Epithelial cell of esophagus (primary cell): ENCODE data around the gene STAT4.

Source experiments
- DNase-seq: peaks from one replicate; pipeline ENCODE4 v3.0.0; 2010; ENCODE audit warnings: low read depth
- H3K4me3 ChIP-seq: 2 replicates; pipeline ENCODE4 v1.5.1; 2011; ENCODE audit warnings: mild to moderate bottlenecking, low read length, control low read depth
- TF ChIP-seq, protein P1 (sequence below): IDR thresholded peaks from 2 replicates; pipeline ENCODE4 v1.5.1; 2011; ENCODE audit warnings: low read depth, mild to moderate bottlenecking, low read length, control low read depth, inconsistent platforms; ENCODE audit not compliant: insufficient read depth; ENCODE audit errors: missing control alignments

STAT4 gene, protein sequence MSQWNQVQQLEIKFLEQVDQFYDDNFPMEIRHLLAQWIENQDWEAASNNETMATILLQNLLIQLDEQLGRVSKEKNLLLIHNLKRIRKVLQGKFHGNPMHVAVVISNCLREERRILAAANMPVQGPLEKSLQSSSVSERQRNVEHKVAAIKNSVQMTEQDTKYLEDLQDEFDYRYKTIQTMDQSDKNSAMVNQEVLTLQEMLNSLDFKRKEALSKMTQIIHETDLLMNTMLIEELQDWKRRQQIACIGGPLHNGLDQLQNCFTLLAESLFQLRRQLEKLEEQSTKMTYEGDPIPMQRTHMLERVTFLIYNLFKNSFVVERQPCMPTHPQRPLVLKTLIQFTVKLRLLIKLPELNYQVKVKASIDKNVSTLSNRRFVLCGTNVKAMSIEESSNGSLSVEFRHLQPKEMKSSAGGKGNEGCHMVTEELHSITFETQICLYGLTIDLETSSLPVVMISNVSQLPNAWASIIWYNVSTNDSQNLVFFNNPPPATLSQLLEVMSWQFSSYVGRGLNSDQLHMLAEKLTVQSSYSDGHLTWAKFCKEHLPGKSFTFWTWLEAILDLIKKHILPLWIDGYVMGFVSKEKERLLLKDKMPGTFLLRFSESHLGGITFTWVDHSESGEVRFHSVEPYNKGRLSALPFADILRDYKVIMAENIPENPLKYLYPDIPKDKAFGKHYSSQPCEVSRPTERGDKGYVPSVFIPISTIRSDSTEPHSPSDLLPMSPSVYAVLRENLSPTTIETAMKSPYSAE

DNA sequence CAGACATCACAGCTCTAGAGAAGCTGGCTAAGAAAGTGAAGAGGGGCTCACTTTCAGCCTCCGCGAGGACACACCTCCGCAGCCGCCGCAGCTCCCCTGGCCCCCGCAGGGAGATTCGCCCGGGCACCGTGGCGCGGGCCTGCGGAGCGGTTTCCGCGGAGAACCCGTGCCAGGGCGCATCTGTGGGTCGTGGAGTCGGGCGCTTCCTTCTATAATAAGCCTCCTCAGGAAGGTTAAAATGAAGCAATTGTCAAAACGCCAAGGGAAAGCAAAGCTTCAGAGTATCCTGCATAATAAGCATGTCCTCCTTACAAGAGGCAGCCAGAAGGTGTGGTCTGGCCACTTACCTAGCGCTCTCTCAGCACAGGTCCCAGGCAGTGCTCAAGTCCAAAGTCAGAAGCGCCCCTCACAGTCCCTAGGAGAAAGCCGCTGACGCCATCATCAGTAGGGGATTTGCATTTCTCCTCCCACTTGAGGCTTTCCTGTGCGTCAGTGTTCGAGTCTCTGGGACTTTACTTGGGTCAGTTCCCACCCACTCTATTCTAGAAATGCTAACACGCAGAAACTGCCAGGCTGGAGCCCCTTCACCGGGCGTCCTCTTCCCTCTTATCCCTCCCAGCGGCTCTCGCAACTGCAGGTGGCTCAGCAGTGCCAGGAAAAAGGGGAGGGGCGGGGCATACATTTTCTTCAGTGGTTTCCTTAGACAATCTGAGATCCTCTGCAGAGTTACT lies at the start of gene STAT4:
Gene STAT4, minus strand, starts transcription at position 395 of the 731 bp plus-strand sequence. CDS start 2,791 bp downstream, outside the sequence.
- peak within 1 kb of the TSS; percentile 56 for H3K4me3 ChIP-seq
- TF ChIP-seq, protein P1, sequence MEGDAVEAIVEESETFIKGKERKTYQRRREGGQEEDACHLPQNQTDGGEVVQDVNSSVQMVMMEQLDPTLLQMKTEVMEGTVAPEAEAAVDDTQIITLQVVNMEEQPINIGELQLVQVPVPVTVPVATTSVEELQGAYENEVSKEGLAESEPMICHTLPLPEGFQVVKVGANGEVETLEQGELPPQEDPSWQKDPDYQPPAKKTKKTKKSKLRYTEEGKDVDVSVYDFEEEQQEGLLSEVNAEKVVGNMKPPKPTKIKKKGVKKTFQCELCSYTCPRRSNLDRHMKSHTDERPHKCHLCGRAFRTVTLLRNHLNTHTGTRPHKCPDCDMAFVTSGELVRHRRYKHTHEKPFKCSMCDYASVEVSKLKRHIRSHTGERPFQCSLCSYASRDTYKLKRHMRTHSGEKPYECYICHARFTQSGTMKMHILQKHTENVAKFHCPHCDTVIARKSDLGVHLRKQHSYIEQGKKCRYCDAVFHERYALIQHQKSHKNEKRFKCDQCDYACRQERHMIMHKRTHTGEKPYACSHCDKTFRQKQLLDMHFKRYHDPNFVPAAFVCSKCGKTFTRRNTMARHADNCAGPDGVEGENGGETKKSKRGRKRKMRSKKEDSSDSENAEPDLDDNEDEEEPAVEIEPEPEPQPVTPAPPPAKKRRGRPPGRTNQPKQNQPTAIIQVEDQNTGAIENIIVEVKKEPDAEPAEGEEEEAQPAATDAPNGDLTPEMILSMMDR: no peak
- peak; percentile 61 for DNase-seq

DNA sequence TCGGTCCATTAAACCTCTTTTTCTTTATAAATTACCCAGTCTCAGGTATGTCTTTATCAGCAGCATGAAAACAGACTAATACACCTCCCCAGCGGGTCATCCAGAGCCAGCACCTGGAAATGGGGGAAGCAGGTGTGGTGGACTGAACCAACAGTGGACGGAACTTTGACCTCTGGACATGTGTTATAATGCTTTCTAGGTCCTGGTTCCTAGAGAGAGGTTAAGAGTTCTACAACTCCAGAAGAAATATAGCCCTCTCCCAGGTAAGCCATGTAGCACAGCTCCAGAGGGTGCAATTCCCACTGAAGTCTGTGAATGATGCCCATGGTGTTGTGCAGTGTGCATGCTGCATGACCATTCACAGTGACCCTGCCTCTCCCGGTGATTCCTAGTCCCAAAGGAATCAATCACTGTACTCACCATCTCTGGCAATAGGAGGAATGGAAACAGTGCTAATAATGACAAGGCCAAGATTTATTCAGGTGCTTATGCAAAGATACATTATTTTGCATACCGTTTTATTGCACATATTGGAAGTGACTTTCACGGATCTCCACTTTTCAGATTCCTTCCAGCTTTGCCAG lies 49.2 kb upstream of the STAT4 start:
- no peak overlapping the region for H3K4me3 ChIP-seq
- no peak for DNase-seq
- TF ChIP-seq, protein P1: no peak

DNA sequence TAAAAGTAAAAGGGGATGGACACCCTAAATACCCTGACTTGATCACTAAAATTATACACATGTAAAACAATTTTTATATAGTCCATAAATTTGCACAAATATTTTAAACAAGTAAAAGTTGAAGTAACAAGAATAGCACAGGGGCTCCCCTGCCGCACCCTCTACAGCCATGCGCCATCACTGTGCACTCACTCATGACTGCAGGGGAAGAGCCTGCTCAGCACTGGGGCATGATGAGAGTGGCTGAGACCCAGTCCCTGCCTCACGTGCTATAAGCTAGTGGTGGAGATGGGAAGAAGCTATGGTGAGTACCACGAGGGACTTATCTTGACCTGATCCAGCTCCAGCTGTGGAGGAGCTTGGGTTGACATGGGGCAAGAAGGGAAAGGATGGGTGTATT lies 47.5 kb upstream of the STAT4 start:
- H3K4me3 ChIP-seq: no peak overlapping the region
- TF ChIP-seq, protein P1: no peak
- DNase-seq: no peak

DNA sequence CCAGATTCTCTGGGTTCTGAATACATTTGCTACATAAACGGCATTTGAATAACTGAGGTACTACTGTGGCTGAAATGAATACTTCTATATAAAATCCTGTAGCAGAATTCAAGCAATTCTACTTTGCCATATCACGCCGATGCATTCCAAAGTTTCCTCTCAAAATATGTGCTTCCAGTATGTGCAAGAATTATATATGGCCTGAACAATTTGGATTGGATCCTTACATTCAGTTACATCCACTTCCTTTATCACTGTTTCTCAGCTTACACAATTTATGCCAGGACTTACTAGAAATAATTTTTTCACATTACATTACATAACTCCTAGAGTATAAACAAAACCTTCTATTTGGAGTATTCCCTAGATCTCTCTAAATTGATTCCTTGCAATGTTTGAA lies 46.3 kb upstream of the STAT4 start:
- H3K4me3 ChIP-seq: no peak overlapping the region
- no peak for DNase-seq
- TF ChIP-seq, protein P1: no peak

DNA sequence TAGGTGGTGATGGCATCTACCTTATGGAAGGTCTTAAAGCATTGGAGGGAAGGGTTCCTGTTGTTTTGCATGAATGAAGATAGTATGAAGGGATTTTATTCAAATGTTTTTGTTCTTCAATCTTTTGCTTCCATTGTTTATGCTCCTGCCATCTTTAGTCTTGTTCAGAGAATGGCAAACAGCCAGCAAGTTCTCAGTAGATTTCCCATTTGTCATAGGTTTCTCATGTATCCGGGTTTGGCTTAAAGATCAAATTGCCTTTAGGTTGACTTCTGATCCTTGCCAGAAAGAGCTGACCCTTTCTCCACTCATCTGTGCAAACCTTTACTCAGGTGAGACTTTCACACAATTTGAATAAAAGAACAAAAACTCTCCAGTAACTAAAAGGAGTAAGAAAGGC lies 44.2 kb upstream of the STAT4 start:
- DNase-seq: peak; percentile 61
- no peak overlapping the region for H3K4me3 ChIP-seq
- TF ChIP-seq, protein P1: no peak

DNA sequence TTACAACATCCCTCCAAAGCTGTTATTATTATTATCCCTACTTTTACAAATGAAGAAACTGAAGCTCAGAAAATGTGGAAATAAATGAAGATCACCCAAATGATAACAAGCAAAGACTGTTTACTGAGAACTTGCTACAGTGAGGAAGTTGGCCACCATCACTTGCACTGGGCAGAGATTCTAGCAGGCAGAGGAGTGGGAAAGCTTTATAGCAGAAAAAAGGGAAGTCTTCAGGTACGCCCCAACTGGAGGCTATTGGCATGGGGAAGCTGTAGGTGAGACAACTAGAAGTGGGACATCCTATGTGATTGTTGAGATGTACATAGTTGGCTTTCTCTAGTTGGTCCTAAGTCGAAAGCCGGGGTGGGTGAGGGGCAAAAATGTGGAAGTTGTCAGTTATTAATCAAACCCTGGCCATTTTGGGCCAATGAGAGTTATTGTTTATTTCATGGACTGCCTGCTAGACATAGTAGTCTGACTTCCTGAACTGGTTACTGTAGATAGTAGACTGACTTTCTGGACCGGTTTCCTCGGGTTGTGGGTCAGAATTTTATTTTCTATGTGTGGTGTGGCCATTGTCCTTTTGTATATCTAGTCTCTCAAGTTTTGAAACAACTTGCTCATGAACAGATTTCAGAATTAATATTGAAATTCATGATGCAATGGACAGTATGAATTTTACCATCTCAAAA lies 40.2 kb upstream of the STAT4 start:
- no peak overlapping the region for H3K4me3 ChIP-seq
- TF ChIP-seq, protein P1: no peak
- DNase-seq: no peak
